ENCODE measurements around the gene TTPAL. TPM values are rescaled to one million over a fixed set of nuclear protein-coding genes. Genes with fewer than 3 reads are reported as not detected.

Gene TTPAL
- total RNA-seq, 1 experiment from 2014 or later = 11.3 TPM

- no peak for DNase-seq (ENCODE audit: extremely low read depth, low read depth)
These were observed 36.9 kb upstream of the TTPAL start for GRCh38 chr20:44438782-44439181.

GRCh38 chr20:44439318-44439717 is 36.4 kb upstream of the TTPAL start:
- no peak for DNase-seq (ENCODE audit: extremely low read depth, low read depth)

- DNase-seq (ENCODE audit: extremely low read depth, low read depth) = no peak
These were observed 33.2 kb upstream of the TTPAL start for GRCh38 chr20:44442298-44443070.

GRCh38 chr20:44445742-44446710 is 29.6 kb upstream of the TTPAL start:
- DNase-seq (ENCODE audit: extremely low read depth, low read depth) = no peak

- DNase-seq (ENCODE audit: extremely low read depth, low read depth) = no peak
These were observed 27.8 kb upstream of the TTPAL start for GRCh38 chr20:44447827-44448419.

GRCh38 chr20:44448753-44449546 is 26.7 kb upstream of the TTPAL start:
- DNase-seq (ENCODE audit: extremely low read depth, low read depth) = no peak

- DNase-seq (ENCODE audit: extremely low read depth, low read depth) = no peak
These were observed 25.8 kb upstream of the TTPAL start for GRCh38 chr20:44449864-44450263.

GRCh38 chr20:44450281-44450889 is 25.3 kb upstream of the TTPAL start:
- no peak for DNase-seq (ENCODE audit: extremely low read depth, low read depth)

- DNase-seq (ENCODE audit: extremely low read depth, low read depth) = no peak
These were observed 24.7 kb upstream of the TTPAL start for GRCh38 chr20:44450903-44451450.

GRCh38 chr20:44454306-44454963 is 21.2 kb upstream of the TTPAL start:
- no peak for DNase-seq (ENCODE audit: extremely low read depth, low read depth)

- DNase-seq (ENCODE audit: extremely low read depth, low read depth) = no peak
These were observed 20.5 kb upstream of the TTPAL start for GRCh38 chr20:44455126-44455525.

- DNase-seq (ENCODE audit: extremely low read depth, low read depth) = no peak
These were observed 19.1 kb upstream of the TTPAL start for GRCh38 chr20:44456611-44457010.

GRCh38 chr20:44457016-44457415 is 18.7 kb upstream of the TTPAL start:
- no peak for DNase-seq (ENCODE audit: extremely low read depth, low read depth)

GRCh38 chr20:44459271-44459670 is 16.4 kb upstream of the TTPAL start:
- DNase-seq (ENCODE audit: extremely low read depth, low read depth) = no peak

- peak; percentile 31 for DNase-seq (ENCODE audit: extremely low read depth, low read depth)
These were observed 14.9 kb upstream of the TTPAL start for GRCh38 chr20:44460795-44461141.

GRCh38 chr20:44461142-44461802 is 14.4 kb upstream of the TTPAL start:
- no peak for DNase-seq (ENCODE audit: extremely low read depth, low read depth)

- no peak for DNase-seq (ENCODE audit: extremely low read depth, low read depth)
These were observed 13.9 kb upstream of the TTPAL start for GRCh38 chr20:44461803-44462174.

GRCh38 chr20:44463466-44463865 is 12.2 kb upstream of the TTPAL start:
- no peak for DNase-seq (ENCODE audit: extremely low read depth, low read depth)

- no peak for DNase-seq (ENCODE audit: extremely low read depth, low read depth)
These were observed 11.2 kb upstream of the TTPAL start for GRCh38 chr20:44464514-44464913.

Measured in NCI-H460 (cell line).